Fibroblast of skin of right quadriceps (primary cell): Measurements from ENCODE around the gene DDX51.

Source experiments
- DNase-seq: peaks from one replicate; pipeline ENCODE4 v3.0.0-alpha.2; 2013

DDX51 gene

DNA sequence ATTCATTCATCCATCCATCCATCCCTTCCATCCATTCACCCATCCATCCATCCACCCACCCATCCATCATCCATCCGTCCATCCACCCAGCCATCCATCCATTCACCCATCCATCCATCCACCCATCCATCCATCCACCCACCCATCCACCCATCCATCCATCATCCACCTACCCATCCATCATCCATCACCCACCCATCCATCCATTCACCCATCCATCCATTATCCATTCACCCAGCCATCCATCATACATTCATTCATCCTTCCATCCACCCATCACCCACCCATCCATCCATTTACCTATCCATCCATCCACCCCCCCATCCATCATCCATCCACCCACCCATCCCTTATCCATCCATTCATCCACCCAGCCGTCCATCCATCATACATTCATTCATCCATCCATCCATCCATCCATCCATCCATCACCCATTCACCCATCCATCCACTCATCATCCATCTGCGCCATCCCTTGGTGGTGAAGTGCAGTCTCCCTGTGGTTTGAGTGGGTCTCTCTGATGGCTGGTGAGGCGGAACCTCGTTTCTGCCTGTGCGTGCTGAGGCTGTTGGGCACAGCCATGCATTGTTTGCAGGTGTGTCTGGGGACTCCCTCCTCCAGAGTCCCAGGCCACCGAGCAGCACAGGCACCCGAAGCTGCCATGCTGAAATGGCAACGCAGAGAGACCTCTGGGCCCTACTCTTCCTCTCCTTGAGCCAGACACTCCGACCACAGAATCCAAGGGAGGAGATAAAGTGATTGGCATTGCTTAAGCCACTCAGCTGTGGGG lies 22.9 kb upstream of the DDX51 start:
- no peak for DNase-seq

DNA sequence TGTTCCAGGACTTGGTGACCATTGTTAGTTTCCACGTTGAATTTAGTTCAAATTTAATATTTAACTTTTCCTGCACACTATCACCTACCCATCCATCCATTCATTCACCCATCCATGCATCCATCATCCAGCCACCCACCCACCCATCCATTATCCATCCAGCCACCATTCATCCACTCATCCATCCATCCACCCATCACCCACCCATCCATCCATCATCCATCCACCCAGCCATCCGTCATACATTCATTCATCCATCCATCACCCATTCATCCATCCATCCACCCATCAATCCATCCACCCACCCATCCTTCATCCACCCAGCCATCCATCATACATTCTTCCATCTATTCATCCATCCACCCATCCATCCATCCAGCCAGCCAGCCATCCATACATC lies 22.0 kb upstream of the DDX51 start:
- DNase-seq: no peak

DNA sequence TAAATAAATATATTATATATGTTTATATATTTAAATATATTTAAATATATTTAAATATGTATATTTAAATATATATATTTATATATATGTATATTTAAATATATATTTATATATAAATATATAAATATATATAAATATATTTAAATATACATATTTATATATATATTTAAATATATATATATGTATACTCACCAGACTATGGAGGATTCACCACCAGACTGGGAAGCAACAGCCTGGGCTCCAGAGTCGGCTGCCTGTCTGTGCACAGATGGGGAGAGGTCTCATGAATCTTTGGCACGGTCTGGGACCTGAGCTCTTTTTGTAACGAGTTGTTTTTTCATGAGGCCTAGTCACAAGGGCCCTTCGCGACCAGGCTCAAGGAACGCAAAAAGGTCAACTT lies 21.5 kb upstream of the DDX51 start:
- no peak for DNase-seq

DNA sequence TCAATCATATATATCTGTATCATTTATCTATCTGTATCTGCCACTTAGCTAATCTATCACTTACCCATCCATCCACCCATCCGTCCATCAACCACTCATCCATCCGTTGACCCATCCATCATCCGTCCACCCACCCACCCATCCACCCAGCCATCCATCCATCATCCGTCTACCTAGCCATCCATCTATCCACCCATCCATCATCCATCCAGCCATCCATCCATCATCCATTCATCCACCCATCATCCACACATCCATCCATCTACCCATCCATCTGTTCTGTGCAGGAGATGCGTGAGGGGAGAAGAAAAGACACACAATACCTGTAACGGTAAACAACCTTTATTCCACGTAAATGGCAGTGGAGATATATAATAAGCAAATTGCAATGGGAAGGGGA lies 20.3 kb upstream of the DDX51 start:
- DNase-seq: no peak

DNA sequence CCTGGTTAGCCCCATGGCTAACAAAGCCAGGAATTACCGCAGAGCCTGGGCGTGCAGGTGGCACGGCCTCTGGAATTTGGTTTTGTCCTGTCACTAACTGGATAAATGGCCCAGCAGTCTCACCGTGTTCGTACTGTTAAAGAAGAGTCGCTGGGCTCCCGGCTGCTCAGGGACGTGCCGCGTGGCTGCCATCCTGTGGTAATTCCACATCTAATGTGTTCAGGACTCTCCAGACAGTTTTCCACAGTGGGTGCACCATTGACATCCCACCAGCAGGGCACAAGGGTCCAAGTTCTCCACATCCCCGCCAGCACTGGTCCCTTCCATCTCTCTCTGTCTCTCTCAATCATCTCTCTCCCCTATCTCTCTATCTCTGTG lies 19.8 kb upstream of the DDX51 start:
- DNase-seq: no peak

DNA sequence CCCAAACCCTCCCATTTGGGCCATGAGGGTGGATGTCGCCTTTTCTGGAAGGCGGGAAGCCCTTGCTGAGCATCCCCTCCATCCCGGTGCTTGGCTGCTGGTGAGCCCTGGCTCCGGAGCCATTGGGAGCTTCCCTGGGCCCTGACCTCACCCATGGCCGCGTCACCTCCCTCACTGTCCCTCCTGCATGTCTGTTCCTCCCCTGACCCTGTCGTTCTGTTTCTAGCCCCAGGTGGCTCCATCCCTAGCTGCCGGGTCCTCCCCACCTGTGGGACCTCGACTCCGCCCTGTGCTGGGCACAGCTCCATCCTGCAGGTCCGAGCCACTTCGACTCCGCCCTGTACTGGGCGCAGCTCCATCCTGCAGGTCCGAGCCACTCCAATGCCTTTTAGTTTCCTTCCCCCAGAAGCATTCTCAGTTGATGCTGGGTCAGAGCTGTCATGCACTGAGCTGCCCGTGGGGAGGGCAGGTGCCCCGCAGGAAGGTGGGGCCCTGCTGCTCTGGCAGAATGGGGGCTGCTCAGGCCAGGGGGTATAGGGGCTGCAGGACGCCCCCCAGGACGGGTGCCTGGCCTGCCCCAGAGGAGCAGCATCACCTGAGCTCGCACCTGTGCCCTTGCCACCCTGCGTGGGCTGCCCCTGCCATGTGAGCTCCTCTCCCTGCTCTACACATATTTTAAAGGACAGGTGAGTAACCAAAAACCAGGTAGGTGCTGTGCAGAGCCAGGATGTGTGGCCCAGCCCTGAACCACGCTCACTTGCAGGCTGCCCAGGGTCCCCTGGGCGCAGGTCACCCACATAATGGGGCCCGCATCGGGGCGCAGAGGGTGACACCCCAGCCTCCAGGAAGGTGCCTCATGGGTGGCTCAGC lies 19.2 kb upstream of the DDX51 start:
- no peak for DNase-seq

DNA sequence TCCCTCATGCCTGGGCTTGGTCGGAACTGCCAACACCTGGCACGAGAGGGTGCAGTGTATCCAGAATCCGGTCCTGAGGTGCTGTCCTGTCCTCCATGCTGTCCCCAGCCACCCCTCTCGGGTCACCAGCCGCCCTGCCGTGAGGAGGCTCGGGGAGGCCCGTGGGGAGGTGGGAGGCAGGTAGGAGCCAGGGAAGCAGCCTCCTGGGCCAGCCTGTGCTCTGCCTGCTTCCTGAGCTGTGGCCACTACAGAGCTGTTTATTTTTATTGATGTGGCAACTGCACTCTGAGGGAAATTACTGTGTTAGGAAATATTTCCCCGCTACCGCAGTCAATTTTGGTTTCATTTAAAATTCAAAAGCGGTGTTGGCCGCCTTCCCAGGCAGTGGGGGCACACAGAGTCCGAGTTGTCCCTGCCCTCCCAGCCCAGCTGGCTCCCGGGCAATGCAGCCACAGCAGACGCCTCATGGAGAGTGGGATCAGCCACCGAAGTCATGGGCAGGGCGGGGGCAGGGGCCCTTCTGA lies 18.5 kb upstream of the DDX51 start:
- DNase-seq: peak; percentile 65

DNA sequence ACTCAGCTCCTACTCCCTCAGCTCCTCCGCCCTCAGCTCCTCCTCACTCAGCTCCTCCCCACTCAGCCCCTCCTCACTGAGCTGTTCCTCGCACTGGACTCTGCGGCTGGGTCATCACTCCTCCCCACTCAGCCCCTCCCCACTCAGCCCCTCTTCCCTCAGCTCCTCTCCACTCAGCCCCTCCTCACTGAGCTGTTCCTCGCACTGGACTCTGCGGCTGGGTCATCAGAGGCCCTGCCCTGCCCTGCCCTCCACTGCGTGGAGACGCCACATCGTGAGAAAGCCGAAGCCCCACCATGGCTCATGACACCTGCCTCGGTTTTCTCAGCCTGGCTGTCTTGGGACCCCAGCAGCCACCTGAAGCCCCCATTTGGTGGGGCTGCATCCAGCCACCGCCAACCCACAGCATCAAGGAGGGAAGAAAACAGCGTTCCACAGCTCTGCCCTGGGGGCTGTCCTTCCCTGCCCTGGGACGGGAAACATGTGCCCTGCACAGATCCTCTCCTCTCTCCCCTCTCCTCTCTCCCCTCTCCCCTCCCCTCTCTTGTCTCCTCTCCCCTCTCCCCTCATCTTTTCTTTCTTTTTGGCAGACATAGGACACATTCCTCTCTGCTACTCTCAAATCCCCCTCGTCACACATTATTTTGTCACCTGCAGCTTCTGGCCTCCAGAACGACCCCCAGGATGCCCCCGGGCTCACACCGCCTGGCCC lies 17.8 kb upstream of the DDX51 start:
- no peak for DNase-seq

DNA sequence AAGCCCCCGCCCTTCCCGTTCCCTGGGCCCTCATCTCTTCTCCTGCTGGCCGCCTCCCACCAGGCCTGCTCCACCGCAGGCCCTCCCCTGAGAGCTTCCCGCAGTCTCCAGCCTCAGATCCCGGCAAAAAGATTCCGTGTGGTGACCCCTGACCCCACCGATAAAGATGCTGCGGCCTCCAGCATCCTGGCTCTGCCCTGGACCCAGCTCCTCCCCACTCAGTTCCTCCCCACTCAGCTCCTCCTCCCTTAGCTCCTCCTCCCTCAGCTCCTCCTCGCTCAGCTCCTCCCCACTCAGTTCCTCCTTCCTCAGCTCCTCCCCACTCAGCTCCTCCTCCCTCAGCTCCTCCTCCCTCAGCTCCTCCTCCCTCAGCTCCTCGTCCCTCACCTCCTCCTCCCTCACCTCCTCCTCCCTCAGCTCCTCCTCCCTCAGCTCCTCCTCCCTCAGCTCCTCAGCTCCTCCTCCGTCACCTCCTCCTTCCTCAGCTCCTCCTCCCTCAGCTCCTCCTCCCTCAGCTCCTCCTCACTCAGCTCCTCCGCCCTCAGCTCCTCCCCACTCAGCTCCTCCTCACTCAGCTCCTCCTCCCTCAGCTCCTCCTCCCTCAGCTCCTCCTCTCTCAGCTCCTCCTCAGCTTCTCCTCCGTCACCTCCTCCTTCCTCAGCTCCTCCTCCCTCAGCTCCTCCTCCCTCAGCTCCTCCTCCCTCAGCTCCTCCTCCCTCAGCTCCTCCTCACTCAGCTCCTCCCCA lies 17.1 kb upstream of the DDX51 start:
- DNase-seq: peak; percentile 18

DNA sequence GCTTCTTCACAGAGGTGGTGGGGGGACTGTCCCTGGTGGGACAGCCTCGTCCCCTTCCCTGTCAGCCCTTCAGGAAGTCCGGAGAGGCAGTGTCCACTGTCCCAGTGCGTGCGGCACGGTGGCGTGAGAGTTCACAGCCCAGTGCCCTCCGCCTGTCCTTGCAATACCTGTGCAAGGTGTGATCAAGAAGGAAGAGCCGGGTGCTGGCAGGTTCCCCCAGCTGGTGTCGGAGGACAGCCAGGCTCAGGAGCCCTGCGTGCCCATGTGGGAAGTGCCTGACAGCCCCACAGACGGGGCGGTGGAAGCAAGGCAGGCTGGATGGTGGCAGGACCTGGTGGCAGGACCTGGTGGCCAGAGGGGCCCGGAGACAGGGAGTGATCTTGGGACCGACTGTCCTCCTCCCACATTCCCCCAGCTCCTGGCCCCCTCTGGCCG lies 16.5 kb upstream of the DDX51 start:
- DNase-seq: no peak

DNA sequence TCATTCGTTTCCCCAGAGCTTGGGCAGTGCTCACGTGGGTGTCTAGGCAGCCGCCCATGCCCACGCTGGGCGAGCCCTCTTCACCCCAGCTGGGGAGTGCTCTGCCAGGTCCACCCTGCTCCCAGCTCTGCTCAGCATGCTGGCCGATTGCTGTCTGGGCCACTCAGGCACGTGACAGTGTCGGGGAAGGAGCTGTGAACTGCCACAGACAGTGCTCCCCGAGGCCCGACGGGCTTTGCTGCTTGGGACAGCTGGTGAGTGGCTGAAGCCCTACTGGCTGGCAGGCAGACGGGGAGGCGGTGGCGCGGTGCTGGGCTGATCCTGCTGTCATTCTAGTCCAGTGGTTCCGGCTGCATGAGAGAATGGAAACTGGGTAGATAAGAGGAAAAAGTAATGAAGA lies 15.9 kb upstream of the DDX51 start:
- no peak for DNase-seq

DNA sequence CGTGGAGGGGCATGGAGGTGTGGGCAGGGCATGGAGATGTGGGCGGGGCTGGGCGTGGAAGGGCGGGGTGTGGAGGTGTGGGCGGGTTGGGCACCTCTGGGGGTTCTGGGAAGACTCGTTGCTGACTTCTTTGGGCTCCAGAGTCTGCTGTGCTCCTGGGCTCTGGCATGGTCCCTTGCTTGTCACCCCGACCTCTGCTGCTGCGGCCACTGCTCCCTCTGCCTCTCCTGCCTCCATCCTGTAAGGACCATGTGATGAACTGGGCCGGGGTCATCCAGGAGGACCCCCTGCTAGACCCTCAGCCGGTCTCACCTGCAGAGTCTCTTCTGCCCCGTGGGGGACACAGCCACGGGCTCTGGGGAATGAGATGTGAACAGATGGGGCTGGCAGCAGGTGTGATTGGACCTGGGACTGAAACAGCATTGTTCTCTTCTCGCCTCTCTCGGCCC lies 15.5 kb upstream of the DDX51 start:
- DNase-seq: no peak

DNA sequence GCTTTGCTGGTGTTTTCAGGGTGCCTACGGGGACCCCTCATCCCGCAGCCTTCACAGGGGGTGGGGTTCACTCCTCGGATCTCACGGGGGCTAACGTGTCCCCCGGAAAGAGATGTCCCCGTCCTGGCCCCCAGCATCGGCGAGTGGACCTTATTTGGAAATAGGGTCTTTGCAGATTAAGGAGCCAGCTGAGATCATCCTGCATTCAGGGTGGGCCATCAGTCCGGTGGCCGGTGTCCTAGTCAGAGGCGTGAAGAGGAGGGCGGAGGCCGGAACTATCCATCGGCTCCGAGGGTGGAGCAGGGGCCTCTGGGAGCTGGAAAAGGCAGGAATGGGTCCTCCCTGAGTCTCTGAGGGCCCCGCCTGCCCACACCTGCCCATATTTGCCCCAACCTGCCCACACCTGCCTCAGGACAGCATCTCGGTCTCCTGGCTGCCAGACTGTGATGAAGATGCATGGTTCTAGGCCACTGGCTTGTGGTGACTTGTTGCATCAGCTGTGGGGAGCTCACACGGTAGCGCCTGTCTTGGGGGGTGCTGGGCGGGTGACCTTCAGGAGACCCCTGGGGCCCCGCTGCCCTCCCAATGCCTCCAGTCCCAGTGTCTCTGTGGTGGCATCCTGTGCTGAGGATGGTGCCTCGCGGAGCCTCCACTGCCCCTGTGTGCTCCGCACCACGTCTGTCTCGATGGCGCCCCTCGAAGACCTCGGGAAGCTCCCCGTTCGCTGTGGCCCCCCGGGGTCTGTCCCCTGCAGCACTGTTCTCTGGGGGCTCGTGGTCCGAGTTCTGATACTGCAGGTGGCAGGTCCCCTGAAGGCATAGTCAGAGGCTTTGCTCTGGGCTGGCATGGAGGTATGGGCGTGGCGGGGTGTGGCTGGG lies 14.8 kb upstream of the DDX51 start:
- DNase-seq: no peak

DNA sequence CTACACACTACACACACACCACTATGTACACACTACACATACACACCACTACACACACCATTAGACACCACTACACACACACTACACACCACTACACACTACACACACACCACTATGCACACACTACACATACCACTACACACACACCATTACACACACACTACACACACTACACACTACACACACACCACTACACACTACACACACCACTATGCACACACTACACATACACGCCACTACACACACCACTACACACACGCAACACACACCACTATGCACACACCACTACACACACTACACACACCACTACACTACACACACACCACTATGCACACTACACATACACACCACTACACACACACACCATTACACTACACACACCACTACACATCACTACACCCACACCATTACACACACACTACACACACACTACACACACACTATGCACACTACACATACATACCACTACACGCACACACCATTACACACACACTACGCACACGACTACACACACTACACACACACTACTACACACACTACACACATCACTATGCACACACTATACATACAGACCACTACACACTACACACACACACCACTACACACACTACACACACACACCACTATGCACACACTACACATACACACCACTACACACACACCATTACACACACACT lies 13.8 kb upstream of the DDX51 start:
- no peak for DNase-seq

DNA sequence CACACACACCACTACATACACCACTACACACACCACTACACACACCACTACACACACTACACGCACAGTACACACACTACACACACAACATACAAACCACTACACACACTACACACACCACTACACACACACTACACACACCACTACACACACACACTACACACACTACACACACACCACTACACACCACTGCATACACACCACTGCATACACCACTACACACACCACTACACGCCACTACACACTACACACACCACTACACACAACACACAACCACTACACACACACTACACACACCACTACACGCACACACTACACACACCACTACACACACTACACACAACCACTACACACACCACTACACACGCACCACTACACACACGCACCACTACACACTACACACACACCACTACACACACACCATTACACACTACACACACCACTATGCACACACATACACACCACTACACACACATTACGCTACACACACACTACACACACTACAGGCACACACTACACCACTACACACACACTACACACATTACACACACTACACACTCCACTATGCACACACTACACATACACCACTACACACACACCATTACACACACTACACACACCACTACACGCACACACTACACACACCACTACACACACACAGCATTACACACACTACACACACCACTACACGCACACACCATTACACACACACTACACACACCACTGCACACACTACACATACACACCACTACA lies 12.6 kb upstream of the DDX51 start:
- no peak for DNase-seq

DNA sequence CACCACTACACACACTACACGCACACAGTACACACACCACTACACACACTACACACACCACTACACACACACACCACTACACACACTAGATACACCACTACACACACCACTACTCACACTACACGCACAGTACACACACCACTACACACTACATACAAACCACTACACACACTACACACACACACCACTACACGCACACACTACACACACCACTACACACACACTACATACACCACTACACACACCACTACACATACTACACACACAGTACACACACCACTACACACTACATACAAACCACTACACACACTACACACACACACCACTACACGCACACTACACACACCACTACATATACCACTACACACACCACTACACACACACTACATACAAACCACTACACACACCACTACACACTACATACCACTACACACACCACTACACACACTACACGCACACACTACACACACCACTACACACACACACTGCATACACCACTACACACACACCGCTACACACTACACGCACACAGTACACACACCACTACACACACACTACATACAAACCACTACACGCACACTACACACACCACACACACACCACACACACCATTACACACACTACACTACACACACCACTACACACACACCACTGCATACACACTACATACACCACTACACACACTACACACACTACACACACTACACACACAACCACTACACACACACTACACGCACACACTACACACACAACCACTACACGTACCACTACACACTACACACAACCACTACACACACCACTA lies 11.9 kb upstream of the DDX51 start:
- no peak for DNase-seq

DNA sequence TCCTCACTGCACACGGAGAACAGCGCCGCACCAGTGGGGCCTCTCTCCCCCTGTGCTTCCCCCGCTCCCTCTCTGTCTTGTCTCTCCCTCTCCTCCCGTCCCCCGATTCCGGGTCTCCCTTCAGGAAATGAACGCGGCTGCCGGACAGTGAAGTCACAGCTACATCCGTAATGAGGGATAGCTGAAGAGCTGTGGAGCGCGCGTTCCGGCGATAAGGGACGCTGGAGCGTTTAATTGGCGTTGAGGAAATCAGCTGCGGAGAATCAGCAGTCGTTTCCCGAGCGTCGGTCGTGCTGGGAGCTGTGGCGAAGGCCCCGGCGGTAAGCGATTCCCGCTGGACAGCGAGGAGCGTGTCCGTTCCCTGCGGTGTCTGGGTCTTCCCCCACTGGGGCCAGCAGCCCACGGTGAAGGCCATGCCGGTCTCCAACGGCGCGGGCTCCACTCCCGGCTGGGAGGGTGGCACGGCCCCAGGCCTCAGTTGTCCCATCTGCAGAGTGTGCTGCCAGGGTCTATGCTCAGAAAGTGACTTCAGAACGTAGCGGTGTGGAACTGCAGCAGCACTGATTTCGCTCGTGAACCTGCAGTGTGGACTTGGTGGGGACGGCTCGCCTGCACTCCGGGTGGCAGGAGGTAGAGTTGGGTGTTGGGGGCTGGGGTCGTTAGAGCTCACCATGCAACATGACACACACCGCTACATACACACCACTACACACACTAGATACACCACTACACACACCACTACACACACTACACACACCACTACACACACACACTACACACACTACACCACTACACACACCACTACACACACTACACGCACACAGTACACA lies 11.0 kb upstream of the DDX51 start:
- no peak for DNase-seq

DNA sequence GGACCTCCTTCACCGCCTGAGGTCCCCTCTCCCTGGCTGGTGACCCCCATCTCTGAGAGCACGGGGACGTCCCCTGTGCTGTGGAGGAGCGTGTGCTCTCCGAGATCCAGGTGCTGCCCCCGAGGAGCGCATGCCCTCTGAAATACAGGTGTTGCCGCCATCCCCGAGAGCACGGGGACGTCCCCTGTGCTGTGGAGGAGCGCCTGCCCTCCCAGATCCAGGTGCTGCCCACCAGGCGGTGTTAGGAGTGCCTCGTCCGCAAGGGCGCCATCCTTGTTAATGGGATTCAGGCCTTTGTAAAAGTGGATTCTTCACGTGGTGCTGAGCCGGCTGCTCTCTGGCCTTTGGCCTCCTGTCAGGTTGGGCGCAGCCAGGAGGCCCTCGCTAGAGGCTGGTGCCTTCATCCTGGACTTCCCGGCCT lies 10.2 kb upstream of the DDX51 start:
- DNase-seq: no peak
